ENCODE results near the gene TFPI2. TPM values are rescaled to one million over a fixed set of nuclear protein-coding genes. Genes with fewer than 3 reads are reported as not detected.

Gene TFPI2
- total RNA-seq, 1 donor from 2014 or later = 14.1 TPM

- DNase-seq (ENCODE audit: low spot score) = no peak
- no peak for TF ChIP-seq CTCF (IDR thresholded peaks at IDR 0.05)
- Mint-ChIP-seq H3K4me1 (ENCODE audit: low read depth) (peaks cover 14% of the 10 kb centered on the region), H3K36me3 (ENCODE audit: low read depth) (peaks cover 6% of the 10 kb centered on the region), H3K4me3 (ENCODE audit: unreplicated experiment) (no peak overlapping the region), H3K9me3 (ENCODE audit: low read depth) (peaks cover 14% of the 10 kb centered on the region), H3K27ac (ENCODE audit: unreplicated experiment) (no peak overlapping the region), H3K27me3 (ENCODE audit: low read depth) (no peaks in the 10 kb centered on the region)
These were observed 8.1 kb downstream of the TFPI2 start for GRCh38 chr7:93882468-93882867.

- peaks cover 16% of the 10 kb centered on the region for H3K9me3 Mint-ChIP-seq (ENCODE audit: low read depth)
- no peak overlapping the region for H3K4me3 Mint-ChIP-seq (ENCODE audit: unreplicated experiment)
- H3K27ac Mint-ChIP-seq (ENCODE audit: unreplicated experiment) = no peak overlapping the region
- peaks cover 14% of the 10 kb centered on the region for H3K4me1 Mint-ChIP-seq (ENCODE audit: low read depth)
- no peak for TF ChIP-seq CTCF (IDR thresholded peaks at IDR 0.05)
- no peak for DNase-seq (ENCODE audit: low spot score)
- H3K27me3 Mint-ChIP-seq (ENCODE audit: low read depth) = no peaks in the 10 kb centered on the region
- peaks cover 7% of the 10 kb centered on the region for H3K36me3 Mint-ChIP-seq (ENCODE audit: low read depth)
These were observed 11.2 kb downstream of the TFPI2 start for GRCh38 chr7:93879356-93879755.

- Mint-ChIP-seq H3K27me3 (ENCODE audit: low read depth) (no peaks in the 10 kb centered on the region), H3K36me3 (ENCODE audit: low read depth) (peaks cover 7% of the 10 kb centered on the region), H3K27ac (ENCODE audit: unreplicated experiment) (no peak overlapping the region), H3K9me3 (ENCODE audit: low read depth) (peaks cover 20% of the 10 kb centered on the region), H3K4me1 (ENCODE audit: low read depth) (peaks cover 5% of the 10 kb centered on the region), H3K4me3 (ENCODE audit: unreplicated experiment) (no peak overlapping the region)
- TF ChIP-seq CTCF (IDR thresholded peaks at IDR 0.05) = no peak
- DNase-seq (ENCODE audit: low spot score) = no peak
These were observed 12.8 kb downstream of the TFPI2 start for GRCh38 chr7:93877742-93878141.

GRCh38 chr7:93873998-93874574 lies 16.5 kb downstream of the TFPI2 start:
- H3K27ac Mint-ChIP-seq (ENCODE audit: unreplicated experiment) = no peak overlapping the region
- peaks cover 14% of the 10 kb centered on the region for H3K9me3 Mint-ChIP-seq (ENCODE audit: low read depth)
- peaks cover 3% of the 10 kb centered on the region for H3K36me3 Mint-ChIP-seq (ENCODE audit: low read depth)
- H3K27me3 Mint-ChIP-seq (ENCODE audit: low read depth) = no peaks in the 10 kb centered on the region
- TF ChIP-seq CTCF (IDR thresholded peaks at IDR 0.05) = no peak
- H3K4me1 Mint-ChIP-seq (ENCODE audit: low read depth) = no peaks in the 10 kb centered on the region
- DNase-seq (ENCODE audit: low spot score) = no peak
- no peak overlapping the region for H3K4me3 Mint-ChIP-seq (ENCODE audit: unreplicated experiment)

- DNase-seq (ENCODE audit: low spot score) = no peak
- no peak overlapping the region for H3K27ac Mint-ChIP-seq (ENCODE audit: unreplicated experiment)
These were observed 23.7 kb downstream of the TFPI2 start for GRCh38 chr7:93866886-93867285.

More at GRCh38 chr7:93866886-93867285, 23.7 kb downstream of the TFPI2 start:
- no peak for TF ChIP-seq CTCF (IDR thresholded peaks at IDR 0.05)
- H3K4me3 Mint-ChIP-seq (ENCODE audit: unreplicated experiment) = no peak overlapping the region
- H3K27me3 Mint-ChIP-seq (ENCODE audit: low read depth) = no peaks in the 10 kb centered on the region
- no peaks in the 10 kb centered on the region for H3K4me1 Mint-ChIP-seq (ENCODE audit: low read depth)
- no peaks in the 10 kb centered on the region for H3K9me3 Mint-ChIP-seq (ENCODE audit: low read depth)
- H3K36me3 Mint-ChIP-seq (ENCODE audit: low read depth) = no peaks in the 10 kb centered on the region
